Measurements from ENCODE around the gene TGFB2.
A peak's percentile ranks its signal among the peaks of the same experiment; 100 is the strongest.

Gene TGFB2

GRCh38 chr1:218464871-218465270, 119.7 kb downstream of the TGFB2 start:
- DNase-seq, result peak; percentile 70

- DNase-seq, result peak; percentile 6
These were observed 121.3 kb downstream of the TGFB2 start for GRCh38 chr1:218466341-218467010.

GRCh38 chr1:218467101-218468072, 122.3 kb downstream of the TGFB2 start:
- DNase-seq, result peak; percentile 93

- DNase-seq, result no peak
These were observed 123.6 kb downstream of the TGFB2 start for GRCh38 chr1:218468711-218469110.

GRCh38 chr1:218472885-218473284, 127.7 kb downstream of the TGFB2 start:
- no peak for DNase-seq

- peak; percentile 85 for DNase-seq
These were observed 128.4 kb downstream of the TGFB2 start for GRCh38 chr1:218473522-218473921.

- DNase-seq, result no peak
These were observed 129.0 kb downstream of the TGFB2 start for GRCh38 chr1:218474128-218474527.

- no peak for DNase-seq
These were observed 130.1 kb downstream of the TGFB2 start for GRCh38 chr1:218475275-218475674.

GRCh38 chr1:218475699-218476098, 130.6 kb downstream of the TGFB2 start:
- DNase-seq, result no peak

- peak; percentile 89 for DNase-seq
These were observed 131.2 kb downstream of the TGFB2 start for GRCh38 chr1:218476385-218476784.

- DNase-seq, result no peak
These were observed 133.2 kb downstream of the TGFB2 start for GRCh38 chr1:218478336-218478735.

- DNase-seq, result peak; percentile 66
These were observed 134.4 kb downstream of the TGFB2 start for GRCh38 chr1:218479436-218480115.

- peak; percentile 86 for DNase-seq
These were observed 135.0 kb downstream of the TGFB2 start for GRCh38 chr1:218480137-218480536.

GRCh38 chr1:218480588-218481099, 135.5 kb downstream of the TGFB2 start:
- peak; percentile 95 for DNase-seq

- DNase-seq, result peak; percentile 35
These were observed 136.1 kb downstream of the TGFB2 start for GRCh38 chr1:218481116-218481775.

- no peak for DNase-seq
These were observed 137.5 kb downstream of the TGFB2 start for GRCh38 chr1:218482683-218483082.

- DNase-seq, result no peak
These were observed 140.2 kb downstream of the TGFB2 start for GRCh38 chr1:218485241-218485928.

- DNase-seq, result no peak
These were observed 143.4 kb downstream of the TGFB2 start for GRCh38 chr1:218488531-218488930.

GRCh38 chr1:218488986-218489385, 143.8 kb downstream of the TGFB2 start:
- DNase-seq, result no peak

- no peak for DNase-seq
These were observed 145.3 kb downstream of the TGFB2 start for GRCh38 chr1:218490406-218490922.

- no peak for DNase-seq
These were observed 147.7 kb downstream of the TGFB2 start for GRCh38 chr1:218492874-218493273.

- no peak for DNase-seq
These were observed 148.8 kb downstream of the TGFB2 start for GRCh38 chr1:218493986-218494385.

Data from HCEC 1CT (cell line).